Measurements from ENCODE around the gene TIMD4.

The TIMD4 gene

GRCh38 chr5:156920861-156921431 is 42.1 kb downstream of the TIMD4 start:
- no peak for DNase-seq (ENCODE audit: low read depth)

- no peak for DNase-seq (ENCODE audit: low read depth)
Measured at GRCh38 chr5:156920042-156920860, 42.8 kb downstream of the TIMD4 start.

- DNase-seq (ENCODE audit: low read depth) = no peak
Measured at GRCh38 chr5:156918311-156918845, 44.6 kb downstream of the TIMD4 start.

- DNase-seq (ENCODE audit: low read depth) = no peak
Measured at GRCh38 chr5:156914371-156914737, 48.7 kb downstream of the TIMD4 start.

GRCh38 chr5:156913719-156914370 is 49.2 kb downstream of the TIMD4 start:
- no peak for DNase-seq (ENCODE audit: low read depth)

GRCh38 chr5:156913355-156913718 is 49.7 kb downstream of the TIMD4 start:
- DNase-seq (ENCODE audit: low read depth) = no peak

- no peak for DNase-seq (ENCODE audit: low read depth)
Measured at GRCh38 chr5:156912869-156913268, 50.2 kb downstream of the TIMD4 start.

- no peak for DNase-seq (ENCODE audit: low read depth)
Measured at GRCh38 chr5:156909180-156909579, 53.8 kb downstream of the TIMD4 start.

- DNase-seq (ENCODE audit: low read depth) = no peak
Measured at GRCh38 chr5:156907667-156908066, 55.4 kb downstream of the TIMD4 start.

GRCh38 chr5:156906807-156907206 is 56.2 kb downstream of the TIMD4 start:
- no peak for DNase-seq (ENCODE audit: low read depth)

GRCh38 chr5:156896546-156896945 is 66.5 kb downstream of the TIMD4 start:
- no peak for DNase-seq (ENCODE audit: low read depth)

- no peak for DNase-seq (ENCODE audit: low read depth)
Measured at GRCh38 chr5:156893517-156893916, 69.5 kb downstream of the TIMD4 start.

GRCh38 chr5:156892864-156893263 is 70.2 kb downstream of the TIMD4 start:
- no peak for DNase-seq (ENCODE audit: low read depth)

GRCh38 chr5:156892223-156892622 is 70.8 kb downstream of the TIMD4 start:
- DNase-seq (ENCODE audit: low read depth) = no peak

GRCh38 chr5:156888520-156888919 is 74.5 kb downstream of the TIMD4 start:
- no peak for DNase-seq (ENCODE audit: low read depth)

- no peak for DNase-seq (ENCODE audit: low read depth)
Measured at GRCh38 chr5:156883316-156883875, 79.6 kb downstream of the TIMD4 start.

- DNase-seq (ENCODE audit: low read depth) = no peak
Measured at GRCh38 chr5:156879665-156880285, 83.3 kb downstream of the TIMD4 start.

- no peak for DNase-seq (ENCODE audit: low read depth)
Measured at GRCh38 chr5:156871212-156871611, 91.8 kb downstream of the TIMD4 start.

GRCh38 chr5:156870498-156870839 is 92.6 kb downstream of the TIMD4 start:
- no peak for DNase-seq (ENCODE audit: low read depth)

All from fibroblast of gingiva (primary cell).